Inferior parietal cortex (tissue), 1 donor: ENCODE results near the gene ADSL.

Experiments
- DNase-seq: peaks from one replicate; pipeline ENCODE4 v3.0.0-alpha.2; 2016; ENCODE audit errors: extremely low spot score

ADSL gene

DNA sequence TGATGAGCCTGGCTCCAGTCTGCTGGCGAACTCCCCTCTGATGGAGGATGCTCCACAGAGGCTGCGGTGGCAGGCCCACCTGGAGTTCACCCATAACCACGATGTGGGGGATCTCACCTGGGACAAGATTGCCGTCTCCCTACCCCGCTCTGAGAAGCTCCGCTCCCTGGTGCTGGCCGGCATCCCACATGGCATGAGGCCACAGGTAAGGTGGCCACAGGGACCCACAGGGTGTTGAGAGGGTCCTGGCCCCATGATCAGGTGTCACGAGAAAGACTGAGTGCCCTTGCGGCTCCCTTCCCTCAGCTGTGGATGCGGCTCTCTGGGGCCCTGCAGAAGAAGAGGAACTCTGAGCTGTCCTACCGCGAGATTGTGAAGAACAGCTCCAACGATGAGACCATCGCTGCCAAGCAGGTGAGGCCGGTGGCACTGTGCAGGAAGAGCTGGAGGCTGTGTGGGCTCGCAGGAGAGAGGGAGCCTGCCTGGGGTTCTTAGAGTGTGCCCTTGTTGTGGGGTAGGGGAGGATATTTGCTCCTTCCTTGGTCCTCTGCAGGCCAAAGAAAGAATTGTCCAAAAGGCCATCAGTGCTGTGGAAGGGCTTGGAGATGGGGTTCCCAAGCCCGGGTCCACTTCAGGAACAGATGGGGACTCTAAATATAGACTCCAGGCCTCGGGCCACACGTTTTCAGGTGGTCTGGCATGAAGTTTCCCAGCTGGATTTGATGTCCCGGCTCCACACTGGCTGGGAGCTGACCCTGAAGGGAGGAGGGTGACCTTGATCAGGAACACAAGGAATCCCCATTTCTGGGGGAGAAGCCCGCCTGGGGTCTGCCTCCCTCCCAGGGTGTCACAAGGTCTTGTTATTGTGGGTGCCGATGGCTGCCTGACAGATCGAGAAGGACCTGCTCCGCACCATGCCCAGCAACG is 58.2 kb downstream of the ADSL start:
- no peak for DNase-seq

DNA sequence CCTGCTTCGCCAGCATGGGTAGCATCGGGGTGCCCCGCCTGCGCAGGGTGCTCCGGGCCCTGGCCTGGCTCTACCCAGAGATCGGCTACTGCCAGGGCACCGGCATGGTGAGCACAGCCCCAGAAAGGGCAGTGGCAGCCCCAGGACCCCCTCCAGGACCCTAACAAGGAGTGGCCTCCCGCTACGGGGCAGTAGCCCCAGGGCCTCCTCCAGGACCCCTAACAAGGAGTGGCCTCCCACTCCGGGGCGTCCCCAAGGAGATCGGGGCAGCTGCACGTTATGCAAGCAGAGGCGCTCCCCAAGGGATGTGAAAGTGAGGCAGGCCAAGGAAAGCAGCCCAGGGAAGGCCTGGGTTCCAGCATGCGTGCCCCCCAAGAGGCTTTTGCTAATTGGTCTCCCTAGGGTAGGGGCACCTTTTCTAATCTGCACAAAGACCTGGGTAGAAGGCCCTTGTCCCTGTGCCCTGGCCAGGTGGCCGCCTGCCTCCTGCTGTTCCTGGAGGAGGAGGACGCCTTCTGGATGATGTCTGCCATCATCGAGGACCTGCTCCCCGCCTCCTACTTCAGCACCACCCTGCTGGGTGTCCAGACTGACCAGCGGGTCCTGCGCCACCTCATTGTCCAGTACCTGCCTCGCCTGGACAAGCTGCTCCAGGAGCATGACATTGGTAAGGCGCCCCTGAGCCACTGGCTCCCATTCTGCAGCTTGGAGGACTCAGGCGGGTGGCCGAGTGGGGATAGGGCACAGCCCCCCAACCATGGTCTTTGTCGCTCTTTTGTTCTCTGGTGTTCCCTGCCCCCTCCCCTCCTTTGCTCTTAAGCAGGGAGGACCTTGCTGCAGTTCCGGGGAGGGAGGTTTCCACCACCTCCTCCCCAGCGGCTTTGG is 59.1 kb downstream of the ADSL start:
- DNase-seq, result no peak

DNA sequence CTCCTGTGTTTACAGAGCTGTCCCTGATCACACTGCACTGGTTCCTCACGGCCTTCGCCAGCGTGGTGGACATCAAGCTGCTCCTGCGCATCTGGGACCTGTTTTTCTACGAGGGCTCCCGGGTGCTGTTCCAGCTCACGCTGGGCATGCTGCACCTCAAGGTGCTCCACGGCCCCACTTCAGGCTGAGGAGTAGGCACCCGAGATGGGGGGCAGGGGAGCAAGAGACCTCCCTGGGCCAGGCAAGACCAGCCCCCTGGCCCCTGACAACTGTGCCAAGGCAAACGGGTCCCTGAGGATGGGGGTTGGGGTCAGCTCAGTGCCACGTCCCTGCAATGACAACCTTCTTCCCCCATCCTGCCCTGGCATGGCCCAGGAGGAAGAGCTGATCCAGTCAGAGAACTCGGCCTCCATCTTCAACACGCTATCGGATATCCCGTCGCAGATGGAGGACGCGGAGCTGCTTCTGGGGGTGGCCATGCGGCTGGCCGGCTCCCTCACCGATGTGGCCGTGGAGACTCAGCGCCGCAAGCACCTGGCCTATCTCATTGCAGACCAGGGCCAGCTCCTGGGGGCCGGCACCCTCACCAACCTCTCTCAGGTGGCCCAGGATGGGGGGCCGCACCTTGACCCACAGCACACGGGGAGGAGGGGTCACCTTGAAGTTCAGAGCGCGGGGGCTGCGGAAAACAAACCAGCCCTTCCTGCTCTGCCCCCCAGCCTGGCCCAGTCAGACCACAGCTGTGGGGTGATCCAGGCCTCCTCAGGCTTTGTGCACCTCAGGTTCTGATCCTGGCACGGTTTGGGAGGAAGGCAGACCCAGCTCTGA is 60.0 kb downstream of the ADSL start:
- DNase-seq, result no peak

DNA sequence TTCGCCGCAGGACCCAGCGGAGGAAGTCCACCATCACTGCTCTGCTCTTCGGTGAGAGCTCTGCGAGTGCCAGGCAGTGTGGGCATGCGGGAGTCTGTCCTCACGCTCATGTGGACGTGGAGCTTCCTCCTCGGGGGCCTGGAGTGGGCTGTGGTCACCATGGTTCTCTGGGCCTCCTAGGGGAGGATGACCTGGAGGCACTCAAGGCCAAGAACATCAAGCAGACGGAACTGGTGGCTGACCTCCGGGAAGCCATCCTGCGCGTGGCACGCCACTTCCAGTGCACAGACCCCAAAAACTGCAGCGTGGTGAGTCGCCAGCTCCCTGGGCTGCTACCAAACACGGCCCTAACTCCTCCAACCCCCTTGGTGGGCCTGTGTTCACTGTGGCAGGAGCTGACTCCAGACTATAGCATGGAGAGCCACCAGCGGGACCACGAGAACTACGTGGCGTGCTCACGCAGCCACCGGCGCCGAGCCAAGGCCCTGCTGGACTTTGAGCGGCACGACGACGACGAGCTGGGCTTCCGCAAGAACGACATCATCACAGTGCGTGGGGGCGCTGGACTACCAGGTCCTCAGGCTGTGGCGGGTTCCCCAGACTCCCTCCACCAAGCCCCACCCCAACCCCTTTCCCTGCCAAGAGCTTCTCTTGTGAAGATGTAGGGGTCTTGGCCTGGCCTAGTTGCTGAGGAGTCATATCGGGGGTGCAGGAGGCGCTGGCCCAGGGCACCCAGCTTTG is 60.9 kb downstream of the ADSL start:
- DNase-seq, result no peak

DNA sequence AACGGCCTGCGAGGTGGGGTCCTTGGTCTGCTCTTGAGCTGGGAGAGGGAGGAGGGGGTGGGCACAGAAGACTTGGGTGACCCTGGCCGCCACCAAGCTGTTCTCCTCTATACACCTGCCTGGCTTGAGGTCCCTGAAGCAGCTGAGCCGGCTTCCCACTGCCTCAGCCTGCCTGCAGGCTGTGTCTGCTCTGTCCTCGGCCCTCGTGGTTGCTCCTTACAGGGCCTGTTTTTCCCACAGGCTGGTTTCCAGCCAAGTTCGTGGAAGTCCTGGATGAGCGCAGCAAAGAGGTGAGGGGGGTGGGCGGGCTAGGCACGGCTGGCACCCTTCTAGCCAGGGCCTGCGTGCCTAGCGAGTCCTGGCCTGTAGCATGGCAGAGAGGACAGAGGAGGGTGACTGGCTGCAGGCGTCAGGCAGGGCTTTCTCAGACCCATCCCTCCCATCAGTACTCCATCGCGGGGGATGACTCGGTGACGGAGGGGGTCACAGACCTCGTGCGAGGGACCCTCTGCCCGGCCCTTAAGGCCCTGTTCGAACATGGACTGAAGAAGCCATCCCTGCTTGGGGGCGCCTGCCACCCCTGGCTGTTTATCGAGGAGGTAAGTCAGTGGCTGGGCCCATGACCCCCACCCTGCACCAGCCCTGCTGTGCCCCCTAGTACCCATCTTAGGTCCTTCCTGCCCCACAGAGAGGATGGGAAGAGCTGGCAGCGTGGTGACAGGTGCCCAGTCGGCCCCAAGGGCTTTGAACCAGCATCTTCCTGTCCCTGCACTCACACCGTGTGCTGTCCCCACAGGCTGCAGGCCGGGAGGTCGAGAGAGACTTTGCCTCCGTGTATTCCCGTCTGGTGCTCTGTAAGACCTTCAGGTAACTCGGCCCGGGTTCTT is 61.8 kb downstream of the ADSL start:
- DNase-seq, result no peak

DNA sequence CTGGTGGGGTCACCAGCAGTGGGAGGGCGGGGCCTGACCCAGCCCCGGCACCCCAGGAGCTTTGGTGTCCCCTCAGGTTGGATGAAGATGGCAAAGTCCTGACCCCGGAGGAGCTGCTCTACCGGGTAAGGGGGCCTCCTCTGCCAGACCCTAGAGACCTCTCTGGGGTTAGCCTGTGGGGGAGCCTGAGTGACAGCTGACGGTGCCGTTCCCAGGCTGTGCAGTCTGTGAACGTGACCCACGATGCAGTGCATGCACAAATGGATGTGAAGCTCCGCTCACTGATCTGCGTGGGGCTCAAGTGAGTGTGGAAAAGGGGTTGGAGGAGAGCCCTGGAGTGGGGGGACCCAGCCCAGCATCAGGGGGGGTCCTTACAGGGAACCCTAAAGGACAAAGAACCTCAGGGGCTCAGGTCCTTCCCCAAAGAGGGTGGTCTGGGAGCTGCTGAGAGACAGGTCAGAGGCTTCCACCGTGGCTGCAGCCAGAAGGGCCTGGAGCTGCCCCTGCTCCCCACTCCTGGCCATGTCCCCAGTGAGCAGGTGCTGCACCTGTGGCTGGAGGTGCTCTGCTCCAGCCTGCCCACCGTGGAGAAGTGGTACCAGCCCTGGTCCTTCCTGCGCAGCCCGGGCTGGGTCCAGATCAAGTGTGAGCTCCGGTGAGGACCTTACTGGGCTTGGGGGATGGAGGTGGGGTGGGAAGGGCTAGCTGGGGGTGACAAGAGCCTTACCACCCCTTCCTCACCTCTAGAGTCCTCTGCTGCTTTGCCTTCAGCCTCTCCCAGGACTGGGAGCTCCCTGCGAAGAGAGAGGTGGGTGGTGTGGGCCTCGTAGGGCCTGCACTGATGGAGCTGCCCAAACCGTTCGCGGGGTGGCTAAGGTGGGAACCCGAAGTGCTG is 62.7 kb downstream of the ADSL start:
- DNase-seq, result no peak

DNA sequence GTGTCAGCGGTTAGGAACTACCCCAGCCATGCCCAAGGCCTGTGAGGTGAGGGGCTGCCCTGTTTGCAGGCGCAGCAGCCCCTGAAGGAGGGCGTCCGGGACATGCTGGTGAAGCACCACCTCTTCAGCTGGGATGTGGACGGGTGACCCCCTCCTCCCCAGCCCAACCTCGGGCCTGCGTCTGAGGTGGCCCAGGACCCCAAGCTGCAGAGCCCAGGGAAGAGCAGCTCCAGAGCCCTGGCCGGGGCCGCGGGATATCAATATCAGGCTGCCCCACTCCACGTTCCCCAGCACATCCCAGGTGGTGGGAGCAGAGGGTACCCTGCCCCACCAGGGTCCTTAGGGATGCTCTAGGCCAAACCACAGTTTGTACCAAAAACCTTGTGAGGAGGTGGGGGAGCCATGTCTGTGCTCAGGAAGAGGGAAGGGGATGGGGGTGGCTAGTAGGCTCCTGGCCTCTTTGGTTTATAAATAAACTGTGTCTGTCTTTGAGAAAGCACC is 63.4 kb downstream of the ADSL start:
- DNase-seq, result no peak

DNA sequence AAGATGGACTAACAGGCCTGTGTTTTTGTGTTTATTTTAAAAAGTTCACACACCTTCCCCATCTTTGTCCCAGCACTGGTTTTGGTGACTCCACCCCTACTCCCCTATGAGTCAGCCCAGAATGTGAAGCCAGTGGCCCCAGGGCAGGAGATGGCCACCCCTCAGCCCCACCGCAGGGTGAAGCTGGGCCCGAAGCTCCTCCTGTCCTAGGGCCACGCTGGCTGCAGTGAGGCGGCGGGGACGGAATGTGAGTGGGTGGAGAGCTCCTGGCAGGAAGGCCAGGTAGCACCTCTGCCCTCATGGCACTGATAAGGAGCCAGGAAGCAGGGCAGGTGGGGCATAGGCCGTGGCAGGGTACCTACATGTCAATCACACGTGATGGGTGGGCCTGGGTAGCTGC is 64.0 kb downstream of the ADSL start:
- DNase-seq, result no peak

DNA sequence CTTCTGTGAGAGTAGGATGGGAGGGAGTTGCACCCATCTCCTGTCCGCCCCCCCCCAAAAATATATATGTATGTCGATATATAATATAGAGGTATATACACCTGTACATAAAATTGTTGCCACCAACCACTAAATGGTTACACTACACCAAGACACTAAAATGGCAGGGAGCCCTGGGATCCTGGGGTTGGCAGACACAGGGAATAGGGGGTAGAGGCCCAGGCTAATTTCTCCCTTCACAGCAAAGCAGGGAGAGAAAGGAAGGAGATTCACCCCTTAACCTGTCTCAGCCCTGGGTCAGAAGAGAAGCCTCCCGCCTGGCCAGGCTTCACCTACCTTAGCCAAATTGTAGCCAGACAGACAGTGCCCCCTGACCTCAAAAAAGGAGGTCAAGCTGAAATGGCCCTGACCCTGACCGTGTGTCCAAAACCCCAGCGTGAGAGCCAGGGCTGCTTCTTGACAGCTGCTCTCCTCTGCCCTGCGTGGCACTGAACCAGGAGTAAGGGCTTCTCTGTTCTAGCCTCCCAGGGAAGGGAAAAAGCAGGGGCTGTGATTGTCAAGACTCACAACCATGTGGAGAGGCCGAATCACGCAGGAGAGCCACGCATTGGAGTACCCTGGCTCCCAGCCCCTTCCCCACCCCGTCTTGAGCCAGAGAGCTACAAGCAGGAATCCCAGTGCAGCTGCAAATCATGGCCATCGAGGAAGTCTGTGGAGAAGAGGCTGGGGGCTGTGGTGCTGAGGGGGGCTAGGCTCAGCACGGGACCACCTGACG is 64.6 kb downstream of the ADSL start:
- no peak for DNase-seq

DNA sequence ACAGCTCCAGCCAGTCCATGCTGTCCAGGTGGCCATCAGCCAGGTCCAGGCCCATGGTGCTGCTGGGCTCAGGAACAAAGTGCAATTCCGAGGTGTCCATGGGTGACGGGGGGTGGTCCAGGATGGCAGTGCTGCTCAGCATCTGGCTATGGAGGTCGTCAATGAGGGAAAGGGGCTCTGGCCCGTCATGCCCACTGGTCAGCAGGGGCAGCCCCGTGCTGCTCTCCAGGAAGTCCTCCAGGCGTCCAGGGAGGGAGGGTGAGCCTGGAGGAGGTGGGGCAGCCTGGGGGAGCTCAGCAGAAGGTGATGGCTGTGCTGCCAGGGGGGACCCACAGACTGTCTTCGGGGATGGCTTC is 65.2 kb downstream of the ADSL start:
- no peak for DNase-seq

DNA sequence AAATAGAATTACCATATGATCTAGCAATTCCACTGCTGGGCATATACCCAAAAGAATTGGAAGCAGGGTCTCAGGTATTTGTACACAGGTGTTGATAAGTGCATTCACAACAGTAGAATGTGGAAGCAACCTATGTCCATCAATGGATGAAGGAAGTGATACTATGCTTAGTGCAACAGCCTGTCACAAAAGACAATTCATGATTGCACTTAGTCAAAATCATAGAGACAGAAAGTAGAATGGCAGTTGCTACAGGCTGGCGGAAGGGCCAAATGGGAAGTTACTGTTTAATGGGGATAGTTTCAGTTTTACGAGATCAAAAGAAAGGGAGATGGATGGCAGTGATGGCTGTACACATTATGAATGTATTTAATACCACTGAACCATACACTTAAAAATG is 66.1 kb downstream of the ADSL start:
- DNase-seq, result no peak

DNA sequence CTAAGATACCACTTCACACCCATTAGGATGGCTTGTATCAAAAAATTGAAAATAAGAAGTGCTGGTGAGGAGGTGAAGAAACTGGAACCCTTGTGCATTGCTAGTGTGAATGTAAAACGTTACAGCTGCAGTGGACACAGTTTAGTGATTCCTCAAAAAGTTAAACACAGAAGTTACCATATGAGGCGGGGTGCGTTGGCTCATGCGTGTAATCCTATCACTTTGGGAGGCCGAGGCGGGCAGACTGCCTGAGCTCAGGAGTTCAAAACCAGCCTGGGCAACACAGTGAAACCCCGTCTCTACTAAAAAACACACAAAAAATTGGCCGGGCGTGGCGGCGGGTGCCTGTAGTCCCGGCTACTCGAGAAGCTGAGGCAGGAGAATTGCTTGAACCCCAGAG is 67.6 kb downstream of the ADSL start:
- no peak for DNase-seq

DNA sequence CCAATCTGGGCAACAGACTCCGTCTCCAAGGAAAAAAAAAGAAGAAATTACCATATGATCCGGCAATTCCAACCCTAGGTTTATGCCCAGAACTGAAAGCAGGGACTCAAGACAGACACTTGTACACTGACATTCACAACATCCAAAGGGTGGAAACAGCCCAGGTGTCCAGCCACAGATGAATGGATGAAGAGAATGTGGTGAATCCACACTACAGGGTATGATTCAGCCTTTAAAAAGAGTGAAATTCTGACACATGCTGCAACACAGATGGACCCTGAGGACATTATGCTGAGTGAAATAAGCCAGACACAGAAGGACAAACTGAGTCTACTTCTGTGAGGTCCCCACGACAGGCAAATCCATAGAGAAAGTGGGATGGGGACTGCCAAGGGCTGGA is 68.0 kb downstream of the ADSL start:
- no peak for DNase-seq

DNA sequence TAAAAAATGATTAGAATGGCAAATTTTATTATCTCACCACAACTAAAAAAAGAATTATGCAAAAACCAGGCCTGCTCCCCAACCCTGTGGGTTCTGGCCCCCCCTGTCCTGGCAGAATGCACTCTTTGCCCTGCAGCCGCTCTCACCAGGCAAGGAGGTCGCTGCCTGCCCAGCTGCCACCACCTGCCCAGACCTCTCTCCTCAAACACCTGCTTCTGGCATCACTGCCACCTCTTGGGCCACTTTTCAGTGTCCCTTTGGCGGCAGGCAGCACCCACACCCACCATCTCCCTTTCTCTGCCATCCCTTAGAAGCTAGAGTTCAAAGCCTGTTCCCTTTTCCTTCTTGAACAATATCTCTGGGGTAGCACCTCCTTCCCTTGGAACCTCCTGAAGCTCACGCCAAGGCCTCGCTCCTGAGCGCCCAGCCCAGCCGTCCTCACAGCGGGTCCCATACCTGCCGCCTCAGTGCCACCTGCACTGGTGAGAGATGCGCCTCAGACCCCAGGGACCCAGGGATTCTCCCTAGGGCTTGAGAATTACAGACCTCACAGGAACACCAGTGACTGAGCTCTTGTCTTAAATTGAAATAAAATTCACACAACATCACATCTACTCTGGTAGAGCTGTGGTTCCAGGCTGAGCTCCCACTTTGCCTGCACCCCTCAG is 68.7 kb downstream of the ADSL start:
- DNase-seq, result no peak

DNA sequence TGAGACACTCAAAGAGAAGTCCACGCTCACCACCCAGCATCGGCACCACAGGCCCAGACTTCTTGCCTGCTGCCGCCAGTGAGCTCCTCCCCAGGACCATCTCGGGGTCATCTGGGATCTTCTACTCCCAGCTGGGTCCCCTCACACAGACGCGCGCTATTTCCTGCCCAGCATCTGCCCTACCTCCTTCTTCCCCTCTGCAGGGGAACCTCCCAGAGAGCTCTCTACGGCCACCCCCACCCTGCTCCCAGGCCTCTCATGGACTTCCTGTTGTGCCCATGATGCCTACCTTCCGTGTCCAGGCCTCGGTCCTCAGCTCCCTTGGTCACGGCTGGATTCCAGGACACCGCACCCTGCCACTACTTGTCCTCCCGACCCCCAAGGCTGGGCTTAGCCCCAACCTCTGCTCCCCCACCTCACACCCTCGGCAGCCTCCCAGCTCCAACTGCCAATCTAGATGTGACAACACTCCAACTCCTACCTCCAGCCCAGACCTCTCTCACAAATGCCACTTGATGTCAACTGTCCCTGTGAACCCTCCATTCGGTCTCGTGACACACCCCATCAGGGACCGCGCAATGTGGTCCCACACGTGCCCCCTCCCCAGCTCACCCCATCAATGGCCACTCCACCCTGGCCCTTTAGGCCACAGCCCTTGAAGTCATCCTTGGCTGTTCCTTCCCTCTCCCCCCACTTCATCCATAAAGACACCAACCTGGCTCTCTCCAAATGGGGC is 69.4 kb downstream of the ADSL start:
- no peak for DNase-seq

DNA sequence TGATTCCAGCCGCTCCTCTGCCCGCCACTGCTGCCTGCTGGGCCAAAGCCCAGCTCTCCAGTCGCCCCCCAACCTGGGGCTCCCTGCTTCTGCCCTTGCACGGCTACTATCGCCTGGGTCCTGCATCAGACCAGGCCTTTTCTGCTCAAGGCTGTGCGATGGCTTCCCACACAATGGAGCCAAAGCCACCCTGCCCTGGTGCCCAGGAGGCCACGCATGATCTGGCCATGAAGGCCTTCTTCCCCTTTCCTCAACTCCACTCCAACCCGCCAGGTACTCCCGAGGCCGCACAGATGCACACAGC is 69.9 kb downstream of the ADSL start:
- DNase-seq, result no peak

DNA sequence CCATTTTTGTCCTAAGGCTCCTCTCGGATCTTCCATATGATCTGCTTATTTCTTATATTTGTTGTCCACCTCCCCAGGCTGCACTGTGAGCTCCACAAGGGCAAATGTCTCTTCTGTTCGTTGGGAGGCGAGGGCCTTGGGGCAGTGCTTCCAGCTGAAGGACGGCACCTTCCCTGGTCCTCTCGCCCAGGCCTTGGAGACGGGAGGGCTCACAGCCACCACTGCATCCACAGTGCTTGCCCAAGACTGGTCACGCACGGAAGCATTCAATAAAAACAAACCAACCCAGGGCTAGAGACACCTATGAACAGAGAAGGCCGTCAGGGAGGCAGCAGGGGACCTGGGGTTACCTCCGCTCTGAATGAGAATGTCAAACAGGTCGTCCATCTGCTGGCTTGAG is 70.3 kb downstream of the ADSL start:
- DNase-seq, result no peak
